GM18909 (cell line): Measurements from ENCODE around the gene MYL11.

Experiments
- ATAC-seq: cut with Tn5 transposase; IDR thresholded peaks from one replicate; pipeline ENCODE4 v1.9.1; 2021; ENCODE audit warnings: mild to moderate bottlenecking; ENCODE audit not compliant: unreplicated experiment, poor library complexity

Gene MYL11

GRCh38 chr16:30369938-30370455, 4.6 kb upstream of the MYL11 start:
- ATAC-seq: no peak

GRCh38 chr16:30370456-30371247, 4.0 kb upstream of the MYL11 start, which contains the start of gene TBC1D10B:
TBC1D10B (minus strand) TSS chr16:30370494; CDS start chr16:30370183, 311 bp downstream.
- ATAC-seq: peak; percentile 78

GRCh38 chr16:30371248-30371816, 3.3 kb upstream of the MYL11 start:
- no peak for ATAC-seq

DNA sequence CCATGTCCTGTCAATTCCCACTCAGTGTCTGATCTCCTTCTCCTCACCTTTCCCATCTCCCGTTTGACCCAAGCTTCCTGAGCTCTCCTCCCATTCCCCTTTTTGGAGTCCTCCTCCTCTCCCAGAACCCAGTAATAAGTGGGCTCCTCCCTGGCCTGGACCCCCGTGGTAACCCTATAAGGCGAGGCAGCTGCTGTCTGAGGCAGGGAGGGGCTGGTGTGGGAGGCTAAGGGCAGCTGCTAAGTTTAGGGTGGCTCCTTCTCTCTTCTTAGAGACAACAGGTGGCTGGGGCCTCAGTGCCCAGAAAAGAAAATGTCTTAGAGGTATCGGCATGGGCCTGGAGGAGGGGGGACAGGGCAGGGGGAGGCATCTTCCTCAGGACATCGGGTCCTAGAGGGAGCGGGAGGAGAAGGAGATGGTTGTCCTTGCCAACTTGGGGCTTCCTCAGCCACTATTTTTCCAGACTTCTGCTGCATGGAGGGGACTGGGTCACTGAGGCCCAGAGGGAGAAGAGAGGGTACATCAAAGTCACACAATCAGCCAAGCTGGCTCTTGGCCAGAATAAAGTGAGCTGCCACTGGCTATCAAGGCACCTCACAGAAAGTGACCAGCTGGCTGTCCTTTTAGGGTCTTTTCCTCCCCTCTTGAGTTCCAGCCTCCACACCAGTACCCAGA, 2.4 kb upstream of the MYL11 start:
- ATAC-seq: no peak

GRCh38 chr16:30372725-30373124, 1.9 kb upstream of the MYL11 start:
- no peak for ATAC-seq

DNA sequence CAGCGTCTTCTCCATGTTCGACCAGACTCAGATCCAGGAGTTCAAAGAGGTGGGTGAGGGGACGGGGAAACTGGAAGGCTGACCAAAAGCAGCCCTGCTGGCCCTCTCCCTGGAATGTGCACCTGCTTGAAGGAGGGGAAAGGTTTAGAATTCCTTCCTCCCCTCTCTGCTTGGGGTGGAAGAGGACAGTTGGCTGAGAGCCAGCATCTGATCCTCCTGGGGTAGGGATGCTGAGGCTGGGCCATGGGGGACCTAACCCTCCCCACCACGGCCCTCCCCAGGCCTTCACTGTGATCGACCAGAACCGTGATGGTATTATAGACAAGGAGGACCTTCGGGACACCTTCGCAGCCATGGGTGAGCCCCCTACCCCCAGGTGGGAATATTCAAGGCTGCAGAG, 1.3 kb downstream of the MYL11 start:
- ATAC-seq: no peak

DNA sequence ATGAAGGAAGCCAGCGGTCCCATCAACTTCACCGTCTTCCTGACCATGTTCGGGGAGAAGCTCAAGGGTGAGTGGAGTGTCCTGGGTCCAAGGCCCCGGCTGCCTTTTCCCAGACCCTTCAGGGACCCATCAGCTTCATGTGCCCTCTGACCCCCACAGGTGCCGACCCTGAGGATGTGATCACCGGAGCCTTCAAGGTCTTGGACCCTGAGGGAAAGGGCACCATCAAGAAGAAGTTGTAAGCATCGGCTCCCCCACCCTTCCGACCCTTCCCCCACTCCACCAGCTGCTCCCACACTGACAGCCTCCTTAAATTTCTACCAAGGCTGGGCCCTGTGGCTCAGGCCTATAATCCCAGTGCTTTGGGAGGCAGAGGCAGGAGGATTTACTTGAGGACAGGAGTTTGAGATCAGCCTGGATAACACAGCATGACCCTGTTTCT, 1.9 kb downstream of the MYL11 start:
- no peak for ATAC-seq

GRCh38 chr16:30377050-30377811, 2.6 kb downstream of the MYL11 start:
- ATAC-seq: no peak

DNA sequence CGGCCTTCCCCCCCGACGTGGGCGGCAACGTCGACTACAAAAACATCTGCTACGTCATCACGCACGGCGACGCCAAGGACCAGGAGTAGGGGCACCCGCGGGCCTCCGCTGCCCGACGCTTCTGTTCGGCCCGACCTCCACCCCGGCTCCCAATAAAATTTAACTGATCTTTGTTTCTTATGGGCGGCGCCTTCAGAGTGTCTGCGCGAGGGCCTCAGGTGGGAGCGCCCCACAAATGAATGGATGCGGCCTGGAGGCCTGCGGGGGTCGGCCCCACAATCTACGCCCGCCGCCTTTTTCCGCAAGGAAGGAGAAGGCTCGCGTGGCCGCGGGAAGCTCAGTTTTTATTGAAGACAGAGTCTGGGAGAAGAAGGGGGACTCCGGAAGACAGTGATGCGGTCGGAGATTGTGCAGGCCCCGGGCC, 3.2 kb downstream of the MYL11 start:
- ATAC-seq: peak; percentile 45

DNA sequence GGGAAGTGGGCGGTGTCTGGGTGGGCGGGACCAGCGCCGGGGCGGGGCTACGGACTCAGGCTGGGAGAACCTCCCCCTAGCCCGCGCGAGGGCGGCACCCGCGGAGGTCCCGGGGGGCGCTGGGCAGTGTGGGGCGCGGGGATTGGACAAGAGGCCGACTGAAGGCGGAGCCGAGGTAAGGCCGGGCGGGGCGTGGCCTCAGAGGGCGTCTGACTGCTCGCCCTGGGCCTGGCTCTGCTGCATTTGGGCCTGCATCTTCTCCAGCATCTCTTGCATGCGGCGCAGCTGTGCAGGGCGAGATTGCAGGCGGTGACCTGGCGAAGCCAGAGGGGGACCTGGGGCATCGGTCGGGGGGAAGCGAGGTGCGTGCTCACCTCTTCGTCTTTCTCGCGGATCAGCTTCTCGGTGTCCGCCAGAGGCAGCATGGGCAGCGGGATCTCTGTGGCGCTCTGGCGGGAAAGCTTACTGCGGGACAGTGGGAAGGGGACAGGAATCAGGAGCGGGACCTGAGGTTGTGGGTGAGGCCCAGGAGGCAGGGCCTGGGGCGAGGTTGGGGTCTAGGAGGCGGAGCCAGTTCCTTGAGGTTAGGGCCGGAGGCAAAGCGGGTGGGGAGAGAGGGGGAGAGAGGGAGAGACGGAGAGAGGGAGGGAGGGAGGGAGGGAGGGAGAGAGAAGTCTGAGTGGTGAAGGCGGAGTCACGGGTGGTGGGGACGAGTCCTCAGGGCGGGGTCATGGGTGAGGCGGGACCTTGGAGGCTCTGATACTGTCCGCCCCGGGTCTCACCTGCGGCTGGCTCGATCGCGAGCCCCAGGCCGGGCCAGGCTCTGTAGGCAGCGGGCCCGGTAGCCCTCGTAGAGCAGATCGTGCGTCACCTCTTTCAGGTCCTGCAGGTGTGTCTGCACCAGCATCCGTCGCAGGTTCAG, 3.9 kb downstream of the MYL11 start:
- ATAC-seq: peak; percentile 80

DNA sequence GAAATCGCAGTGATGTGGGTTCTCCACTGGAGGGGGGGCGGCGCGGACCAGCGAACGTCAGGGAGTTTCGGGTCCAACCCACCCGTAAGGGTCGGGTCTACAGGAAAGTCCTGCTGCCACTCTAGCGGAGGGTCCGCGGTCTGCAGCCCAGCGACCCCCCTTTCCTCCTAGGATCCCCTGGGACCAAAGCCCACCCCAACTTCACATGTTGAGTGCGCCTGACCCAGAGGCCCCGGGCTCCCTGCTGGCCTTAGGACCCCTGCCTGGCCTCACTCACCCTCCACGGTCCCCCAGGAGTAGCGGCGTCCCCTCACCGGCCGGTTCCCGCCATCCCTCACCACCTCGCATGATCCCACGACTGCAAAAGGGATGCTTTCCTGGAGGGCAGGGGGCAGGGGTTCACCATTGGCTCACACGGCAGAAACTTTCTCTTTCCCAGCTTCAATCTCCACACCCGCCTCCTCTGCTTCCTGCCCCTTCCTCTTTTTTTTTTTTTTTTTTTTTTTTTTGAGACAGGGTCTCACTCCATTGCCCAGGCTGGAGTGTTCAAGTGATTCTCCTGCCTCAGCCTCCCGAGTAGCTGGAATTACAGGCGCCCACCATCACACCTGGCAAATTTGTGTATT, 4.7 kb downstream of the MYL11 start:
- ATAC-seq: no peak

DNA sequence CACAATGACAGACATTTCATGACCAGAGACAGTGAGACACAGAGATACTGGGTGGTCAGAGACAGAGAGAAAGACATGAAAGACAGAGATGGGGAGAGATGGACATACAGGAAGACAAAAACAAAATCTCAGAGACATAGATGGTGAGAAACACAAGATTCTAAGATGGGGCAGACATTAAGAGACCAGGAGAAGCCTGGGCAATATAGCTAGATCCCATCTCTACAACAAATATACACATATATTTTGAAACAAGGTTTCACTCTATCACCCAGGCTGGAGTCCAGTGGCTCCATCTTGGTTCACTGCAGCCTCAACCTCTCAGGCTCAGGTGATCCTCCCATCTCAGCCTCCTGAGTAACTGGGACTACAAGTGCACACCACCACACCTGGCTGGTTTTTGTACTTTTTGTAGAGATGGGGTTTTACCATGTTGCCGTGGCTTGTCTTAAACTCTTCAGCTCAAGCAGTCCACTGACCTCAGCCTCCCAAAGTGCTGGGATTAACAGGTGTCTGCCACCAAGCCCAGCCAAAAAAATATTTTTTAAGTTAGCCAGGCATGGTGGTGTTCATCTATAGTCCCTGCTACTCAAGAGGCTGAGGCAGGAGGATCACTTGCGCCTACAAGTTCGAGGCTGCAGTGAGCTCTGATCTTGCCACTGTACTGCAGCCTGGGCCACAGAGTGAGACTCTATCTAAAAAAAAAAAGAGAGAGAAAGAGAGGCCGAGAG, 5.6 kb downstream of the MYL11 start:
- ATAC-seq: no peak

GRCh38 chr16:30380803-30381208, 6.2 kb downstream of the MYL11 start:
- no peak for ATAC-seq

DNA sequence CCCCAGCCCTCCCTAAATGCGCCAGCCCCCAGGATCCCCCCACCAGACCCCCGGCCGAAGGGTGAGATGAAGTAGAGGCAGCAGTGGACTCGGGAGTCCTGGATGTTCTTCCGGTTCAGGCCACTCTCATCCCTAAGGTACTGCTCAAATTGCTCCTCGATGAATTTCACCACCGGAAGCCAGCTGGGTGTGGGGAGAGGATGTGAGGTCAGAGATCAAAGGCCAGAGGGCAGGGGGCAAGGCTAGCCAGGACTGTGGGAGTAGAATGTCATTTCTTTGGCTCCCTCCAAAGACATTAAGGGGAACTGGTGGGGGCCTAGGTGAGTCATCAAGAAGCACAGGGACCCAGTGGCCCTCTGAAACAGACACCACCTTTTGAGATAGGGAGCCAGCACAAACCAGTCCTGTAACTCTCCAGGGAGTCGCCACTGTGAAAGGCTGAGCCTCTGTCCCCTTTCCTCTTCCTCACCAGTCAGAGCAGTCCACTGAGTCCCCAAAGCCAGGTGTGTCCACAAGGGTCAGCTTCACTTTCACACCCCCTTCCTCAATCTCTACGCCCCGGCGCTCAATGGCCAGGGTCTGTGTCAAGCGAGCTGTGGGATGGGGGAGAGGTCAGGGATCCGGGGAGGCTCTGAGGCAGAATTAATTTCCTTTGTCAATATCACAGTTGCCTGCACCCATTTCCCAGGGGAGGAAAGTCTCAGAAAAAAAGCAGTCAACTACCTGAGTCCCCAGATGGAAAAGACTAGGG, 6.9 kb downstream of the MYL11 start:
- no peak for ATAC-seq

DNA sequence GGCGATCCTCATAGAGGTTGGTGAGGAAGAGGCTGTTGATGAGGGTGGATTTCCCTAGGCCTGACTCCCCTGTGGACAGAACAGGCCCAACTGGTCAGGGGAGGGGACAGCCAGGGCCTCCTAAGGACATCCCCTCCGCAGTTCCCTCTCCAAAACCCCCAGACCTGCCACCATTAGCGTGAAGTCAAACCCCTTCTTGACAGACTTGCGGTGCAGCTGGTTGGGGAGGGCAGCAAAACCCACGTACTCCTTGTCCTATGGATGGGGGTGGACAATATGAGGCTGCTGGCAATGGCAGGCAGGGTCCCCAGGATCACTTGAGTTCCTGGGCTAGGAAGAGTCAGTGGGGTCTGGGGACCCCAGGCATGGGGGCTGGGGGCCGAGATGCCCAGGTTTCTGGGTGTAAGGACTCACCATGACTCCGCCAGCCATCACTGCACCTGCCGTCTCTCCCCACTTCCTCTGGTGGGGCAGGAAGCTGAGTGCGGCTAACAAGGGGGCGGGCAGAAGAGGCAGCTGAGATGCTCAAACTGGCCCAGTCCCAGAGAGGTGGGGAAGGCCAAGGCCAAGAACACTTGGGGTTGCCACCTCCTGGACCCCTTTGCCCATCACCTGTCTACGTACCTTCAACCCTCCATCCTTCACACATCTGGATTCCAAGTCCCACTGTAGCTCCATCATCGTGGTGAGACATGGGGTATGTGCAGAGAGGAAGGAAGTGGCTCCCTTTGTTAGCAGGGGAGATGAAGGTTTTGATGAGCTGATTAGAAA, 7.7 kb downstream of the MYL11 start, which contains the start of gene SEPTIN1:
Gene SEPTIN1, minus strand, starts transcription at position 451 of the 771 bp plus-strand sequence. Its CDS starts 19 bp downstream, at position 432.
- ATAC-seq: no peak

DNA sequence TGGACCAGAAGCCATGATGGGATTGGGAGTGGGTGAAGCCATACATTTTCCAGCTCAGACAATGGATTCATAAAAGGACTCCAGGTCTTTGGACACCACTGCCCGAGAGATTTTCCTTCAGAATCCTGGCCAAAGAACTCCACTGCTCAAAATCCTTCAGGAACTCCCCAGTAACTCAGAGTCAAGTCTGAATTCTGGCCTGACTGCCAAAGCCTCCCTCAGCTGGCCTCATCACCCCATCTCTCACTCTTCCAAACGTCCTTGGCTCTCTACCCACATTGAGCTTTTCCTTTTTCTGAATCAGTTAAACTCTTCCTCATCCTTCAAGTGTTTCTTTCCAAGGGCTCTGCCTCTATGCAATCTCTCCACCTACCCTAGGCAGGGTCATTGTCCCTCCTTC, 8.9 kb downstream of the MYL11 start:
- ATAC-seq: no peak
